GM10248 (cell line): ENCODE results near the gene DLG4.

ENCODE experiments used
- CTCF ChIA-PET: fragments of 300-600 bp; sonication (Branson Sonifier 250); formaldehyde crosslinking; extraction: SDS; loops from one replicate; lab custom pipeline; 2021; ENCODE audit warnings: antibody characterized with exemption; lab: Yijun Ruan, JAX
- POLR2A ChIA-PET: fragments of 350-650 bp; sonication (Branson Sonifier 250); formaldehyde crosslinking; extraction: SDS; loops from one replicate; lab custom pipeline; 2020; ENCODE audit warnings: antibody characterized with exemption; lab: Yijun Ruan, JAX
- DNase-seq: peaks from one replicate; pipeline ENCODE4 v3.0.0; 2012; ENCODE audit errors: extremely low spot score
- TF ChIP-seq, protein P1 (sequence below): IDR thresholded peaks from 2 replicates; pipeline ENCODE4 v1.5.1; 2012; ENCODE audit warnings: mild to moderate bottlenecking, low read depth; ENCODE audit errors: extremely low read depth, missing control alignments, control extremely low read depth

The DLG4 gene

DNA sequence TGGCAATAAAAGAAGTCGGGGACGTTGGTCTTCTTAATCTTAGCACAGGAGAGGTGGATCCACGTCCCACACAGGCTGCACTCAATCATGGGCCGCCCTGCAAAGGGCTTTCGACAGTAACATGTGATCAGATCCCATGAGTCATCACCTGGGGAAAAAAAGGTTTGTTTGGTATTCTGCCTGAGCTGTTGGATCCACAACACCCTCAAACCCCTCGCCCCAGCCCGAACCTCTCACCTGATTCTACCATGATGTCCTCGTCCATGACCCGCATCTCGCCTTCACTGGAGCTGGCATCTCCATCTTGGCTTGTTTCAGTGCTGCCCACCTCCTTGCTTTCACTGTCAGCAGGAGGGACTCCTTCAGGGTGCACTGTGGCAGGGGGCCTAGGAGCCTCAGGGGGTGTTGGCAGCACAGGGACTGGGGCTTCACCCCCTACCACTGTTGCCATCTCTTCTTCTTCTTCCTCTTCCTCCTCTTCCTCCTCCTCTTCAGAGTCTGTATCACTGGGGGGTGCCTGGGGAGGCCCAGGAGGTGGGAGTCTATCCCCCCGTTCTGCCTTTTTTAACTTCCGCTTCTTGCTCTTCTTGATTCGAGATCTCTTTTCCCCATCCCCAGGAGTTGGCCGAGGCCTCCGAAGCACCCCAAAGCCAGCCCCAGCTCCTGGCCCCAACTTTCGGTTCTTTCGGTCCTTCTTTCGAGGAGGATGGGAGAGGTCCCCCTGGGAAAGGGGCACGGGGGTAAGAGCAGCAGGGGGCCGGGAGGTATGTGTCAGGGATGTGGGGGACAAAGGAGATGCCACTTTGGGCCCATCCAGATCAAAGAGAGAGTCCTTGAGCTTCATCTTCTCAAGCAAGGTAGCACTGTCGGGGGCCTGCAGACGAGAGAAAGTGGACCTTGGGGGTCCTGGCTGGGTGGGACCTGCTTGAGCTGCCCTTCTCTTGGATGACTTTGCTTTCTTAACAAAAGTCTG lies 16.3 kb upstream of the DLG4 start:
- ChIA-PET CTCF (interaction anchor here (1.4 to 4.4 kb wide), 3 partner anchors 15 to 60 kb away, joined by 3 to 26 read pairs (median 3); partner anchors contain the start of genes ACADVL, DLG4 and SLC2A4), POLR2A (interaction anchor here (1.2 to 2.7 kb wide), 2 partner anchors 11 to 17 kb away, joined by 3 to 6 read pairs; partner anchors contain the start of genes ACADVL and DLG4)
- DNase-seq, result no peak
- TF ChIP-seq, protein P1, sequence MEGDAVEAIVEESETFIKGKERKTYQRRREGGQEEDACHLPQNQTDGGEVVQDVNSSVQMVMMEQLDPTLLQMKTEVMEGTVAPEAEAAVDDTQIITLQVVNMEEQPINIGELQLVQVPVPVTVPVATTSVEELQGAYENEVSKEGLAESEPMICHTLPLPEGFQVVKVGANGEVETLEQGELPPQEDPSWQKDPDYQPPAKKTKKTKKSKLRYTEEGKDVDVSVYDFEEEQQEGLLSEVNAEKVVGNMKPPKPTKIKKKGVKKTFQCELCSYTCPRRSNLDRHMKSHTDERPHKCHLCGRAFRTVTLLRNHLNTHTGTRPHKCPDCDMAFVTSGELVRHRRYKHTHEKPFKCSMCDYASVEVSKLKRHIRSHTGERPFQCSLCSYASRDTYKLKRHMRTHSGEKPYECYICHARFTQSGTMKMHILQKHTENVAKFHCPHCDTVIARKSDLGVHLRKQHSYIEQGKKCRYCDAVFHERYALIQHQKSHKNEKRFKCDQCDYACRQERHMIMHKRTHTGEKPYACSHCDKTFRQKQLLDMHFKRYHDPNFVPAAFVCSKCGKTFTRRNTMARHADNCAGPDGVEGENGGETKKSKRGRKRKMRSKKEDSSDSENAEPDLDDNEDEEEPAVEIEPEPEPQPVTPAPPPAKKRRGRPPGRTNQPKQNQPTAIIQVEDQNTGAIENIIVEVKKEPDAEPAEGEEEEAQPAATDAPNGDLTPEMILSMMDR, result no peak

DNA sequence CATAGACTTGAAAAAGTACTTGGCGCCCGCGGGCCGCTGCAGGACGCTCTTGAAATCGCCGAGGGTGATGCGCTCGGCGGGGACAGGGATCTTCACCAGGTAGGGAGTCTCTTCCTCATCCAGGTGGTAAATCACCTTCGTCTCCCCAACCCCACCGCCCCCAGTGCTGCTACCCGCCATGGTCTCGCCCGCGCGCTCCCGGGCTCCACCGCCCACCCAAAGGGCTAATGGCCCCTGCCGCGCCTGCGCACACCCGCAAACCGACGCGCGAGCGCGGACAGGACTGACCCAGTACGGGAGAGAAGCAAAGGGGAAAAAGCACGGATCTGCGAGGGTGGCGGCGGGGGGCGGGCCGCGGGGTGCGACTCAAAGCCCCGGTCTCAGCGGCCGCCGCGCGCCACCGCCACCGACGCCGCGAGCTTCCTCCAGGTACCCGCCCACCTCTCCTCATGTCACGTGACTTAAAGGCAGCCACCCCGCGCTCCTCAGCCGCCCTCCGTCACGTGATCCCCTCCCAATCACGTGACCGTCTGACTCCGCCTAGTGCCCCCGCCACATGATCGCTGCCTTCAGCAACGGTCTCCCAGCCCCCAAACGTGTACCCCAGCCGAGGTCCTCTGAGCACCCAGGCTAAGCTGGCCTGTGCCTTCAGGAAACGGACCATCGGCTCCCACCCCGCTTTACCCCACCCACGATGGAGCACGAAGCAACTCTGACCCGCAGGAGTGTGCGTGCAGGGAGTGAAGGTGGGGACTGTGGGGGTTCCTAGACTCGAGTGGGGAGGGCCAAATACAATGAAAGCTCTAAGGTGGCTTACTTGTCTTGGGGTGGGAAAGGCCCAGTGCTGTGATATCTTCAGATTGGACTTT lies 14.7 kb upstream of the DLG4 start, which contains the start of gene DVL2:
DVL2 (minus strand) TSS at position 435 of the 869 bp plus-strand sequence; CDS start at position 180, 255 bp downstream.
- CTCF ChIA-PET, result interaction anchor here (4.4 kb wide), 1 partner anchor 13 kb away, joined by 26 read pairs; the partner anchor contains the start of genes ACADVL and DLG4
- peak; percentile 96 for DNase-seq
- POLR2A ChIA-PET, result interaction anchor here (1.0 kb wide), 2 partner anchors 8 to 25 kb away, joined by 3 read pairs; partner anchors contain the start of gene GABARAP
- TF ChIP-seq, protein P1, result no peak

DNA sequence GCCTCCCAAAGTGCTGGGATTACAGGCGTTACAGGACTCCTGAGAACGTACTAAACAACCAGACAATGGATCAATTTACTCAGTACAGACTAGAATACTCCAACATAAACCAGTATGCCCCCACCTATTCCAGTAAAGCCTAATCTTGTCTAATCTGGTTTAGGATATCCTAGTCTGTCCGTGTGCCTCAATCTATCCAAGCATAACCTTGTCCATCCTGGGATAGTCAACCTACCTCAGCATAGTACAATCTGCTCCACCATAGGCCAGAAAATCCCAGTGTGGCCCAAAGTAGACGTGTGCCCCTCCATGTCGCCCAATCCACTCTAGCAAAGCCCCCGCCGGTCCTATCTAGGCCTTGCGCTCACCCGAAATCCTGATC lies 14.1 kb upstream of the DLG4 start:
- CTCF ChIA-PET, result interaction anchor here (4.4 kb wide), 1 partner anchor 13 kb away, joined by 26 read pairs; the partner anchor contains the start of genes ACADVL and DLG4
- TF ChIP-seq, protein P1, result no peak
- POLR2A ChIA-PET, result interaction anchor here (1.0 kb wide), 1 partner anchor 9 kb away, joined by 3 read pairs; the partner anchor contains the start of gene GABARAP
- DNase-seq, result no peak

DNA sequence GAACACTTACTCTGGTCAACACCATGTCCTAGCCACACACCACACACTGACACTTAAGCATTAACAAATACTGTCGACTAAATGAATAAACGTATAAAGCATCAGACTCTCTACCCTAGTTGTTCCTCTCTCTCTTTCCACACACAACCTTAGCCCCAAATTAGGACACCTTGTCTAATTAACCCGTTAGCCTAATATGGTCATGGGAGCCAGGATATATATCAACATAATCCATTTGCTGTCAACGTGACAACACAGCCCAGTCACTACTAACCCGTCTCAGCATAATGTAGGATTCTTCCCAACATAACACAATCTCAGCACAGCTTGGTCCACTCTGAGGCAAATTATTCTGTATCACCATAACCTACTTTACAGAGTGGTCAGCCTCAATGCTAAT lies 12.5 kb upstream of the DLG4 start:
- DNase-seq, result no peak
- TF ChIP-seq, protein P1, result no peak
- ChIA-PET POLR2A (interaction anchor here (0.6 kb wide), 2 partner anchors 11 to 220 kb away, joined by 5 read pairs; no protein-coding TSS in a partner anchor), CTCF (interaction anchor here (0.9 to 1.6 kb wide), 2 partner anchors 10 to 11 kb away, joined by 3 to 4 read pairs; no protein-coding TSS in a partner anchor)

DNA sequence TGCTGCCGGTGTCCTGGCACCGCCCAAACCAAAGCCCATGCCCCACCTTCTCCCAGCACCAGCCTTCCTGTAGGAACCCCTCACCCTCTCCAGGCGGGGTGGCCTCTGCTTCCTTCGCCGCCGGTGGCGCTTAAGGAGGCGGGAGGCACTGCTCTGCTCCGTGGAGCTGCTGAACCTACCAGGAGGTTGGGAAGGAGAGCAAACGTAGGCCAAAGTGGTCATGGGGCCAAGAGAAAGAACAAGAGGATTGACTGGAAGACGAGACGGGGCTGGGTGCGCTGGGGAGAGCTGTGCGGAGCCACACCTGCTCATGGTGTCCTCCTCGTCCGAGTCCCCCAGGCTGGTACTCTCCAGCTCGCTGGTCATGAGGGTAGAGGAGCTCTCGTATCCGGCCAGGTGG lies 9.9 kb upstream of the DLG4 start:
- CTCF ChIA-PET, result interaction anchor here (2.0 kb wide), 1 partner anchor 10 kb away, joined by 4 read pairs; the partner anchor contains the start of genes ACADVL and DLG4
- TF ChIP-seq, protein P1, result no peak
- DNase-seq, result no peak
- POLR2A ChIA-PET, result interaction anchor here (1.3 kb wide), 1 partner anchor 9 kb away, joined by 4 read pairs; no protein-coding TSS in a partner anchor
